HL-60/S4 (cell line): ENCODE data around the gene BECN2.
"Not testable (repeated sequence)": the region's sequence is repeated elsewhere in the genome, so short reads cannot be mapped to it uniquely, and the experiment has no call there.

Experiments
- in situ Hi-C: fragments of 300-500 bp; cut with MboI; formaldehyde crosslinking; loops from 2 replicates; pipeline ENCODE4 v1.14.3; 2022; ENCODE audit warnings: low sequenced_read_pairs

BECN2 gene

DNA sequence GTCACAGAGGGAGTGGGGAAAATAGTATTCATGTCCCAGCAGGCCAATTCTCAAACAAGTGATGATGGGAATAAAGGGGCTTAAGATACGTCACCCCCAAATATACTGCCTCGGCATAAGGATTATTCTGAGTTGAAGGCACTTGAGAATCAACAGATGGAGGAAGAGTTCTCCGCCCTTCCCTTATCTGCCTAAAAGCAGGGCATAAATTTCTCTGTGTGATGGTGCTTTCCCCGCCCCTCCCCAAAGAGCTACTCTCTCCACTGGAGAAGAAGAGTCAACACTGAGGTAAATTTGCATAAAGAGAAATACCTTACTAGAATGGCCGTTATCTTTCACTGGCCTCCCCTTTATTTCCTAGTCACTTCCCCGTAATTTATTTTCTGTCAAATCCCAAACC lies 18.7 kb downstream of the BECN2 start:
- in situ Hi-C loops: no loop called here

DNA sequence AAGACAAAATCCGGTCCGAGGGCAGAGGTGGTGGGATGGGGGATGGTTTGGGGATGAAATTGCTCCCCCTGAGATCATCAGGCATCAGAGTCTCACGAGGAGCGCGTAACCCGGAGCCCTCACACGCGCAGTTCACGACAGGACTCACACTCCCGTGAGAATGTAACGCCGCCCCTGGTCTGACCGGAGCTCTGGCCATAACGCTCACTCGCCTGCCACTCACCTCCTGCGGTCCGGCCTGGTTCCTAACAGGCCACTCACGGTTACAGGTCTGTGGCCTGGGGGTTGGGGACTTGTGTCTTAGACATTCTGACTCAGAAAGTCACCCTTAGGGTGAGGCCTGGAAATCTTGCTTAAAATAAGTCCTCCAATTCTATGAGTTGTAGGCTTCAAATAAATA lies 21.5 kb downstream of the BECN2 start:
- in situ Hi-C loops: no loop called here

DNA sequence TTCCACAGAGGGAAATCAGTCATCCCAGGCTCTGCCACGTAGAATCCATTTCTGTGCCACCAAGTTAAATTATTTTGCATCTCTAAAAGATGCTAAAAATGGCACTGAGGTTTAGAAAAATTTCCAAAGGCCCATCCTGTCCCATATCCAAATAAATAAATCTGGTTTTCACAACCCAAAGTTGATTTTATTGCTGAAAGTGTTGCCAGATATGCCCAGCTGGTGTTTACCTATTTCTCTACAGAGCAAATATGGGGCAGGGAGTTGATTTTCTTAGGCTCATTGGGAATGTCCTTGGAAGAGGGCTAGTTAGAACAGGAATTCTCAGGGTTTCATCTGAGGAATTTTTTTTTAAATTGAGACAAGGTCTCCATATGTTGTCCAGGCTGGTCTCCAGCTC lies 22.4 kb downstream of the BECN2 start:
- in situ Hi-C loops: no loop called here

DNA sequence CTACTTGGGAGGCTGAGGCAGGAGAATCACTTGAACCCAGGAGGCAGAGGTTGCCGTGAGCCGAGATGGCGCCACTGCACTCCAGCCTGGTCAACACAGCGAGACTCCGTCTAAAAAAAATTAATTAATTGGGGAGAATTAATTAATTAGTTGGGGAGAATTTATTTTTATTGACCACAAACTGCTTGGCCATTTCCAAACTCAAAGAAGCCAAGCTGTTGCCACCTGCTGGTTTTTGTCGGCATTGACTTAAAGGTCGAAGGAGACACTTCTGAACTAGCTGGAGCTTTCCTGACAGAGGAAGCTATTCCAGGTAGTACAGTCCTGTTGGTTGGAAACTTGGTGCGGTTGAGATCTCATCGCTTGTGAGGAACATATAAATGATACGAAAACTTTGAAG lies 28.2 kb downstream of the BECN2 start:
- in situ Hi-C loops: no loop called here

DNA sequence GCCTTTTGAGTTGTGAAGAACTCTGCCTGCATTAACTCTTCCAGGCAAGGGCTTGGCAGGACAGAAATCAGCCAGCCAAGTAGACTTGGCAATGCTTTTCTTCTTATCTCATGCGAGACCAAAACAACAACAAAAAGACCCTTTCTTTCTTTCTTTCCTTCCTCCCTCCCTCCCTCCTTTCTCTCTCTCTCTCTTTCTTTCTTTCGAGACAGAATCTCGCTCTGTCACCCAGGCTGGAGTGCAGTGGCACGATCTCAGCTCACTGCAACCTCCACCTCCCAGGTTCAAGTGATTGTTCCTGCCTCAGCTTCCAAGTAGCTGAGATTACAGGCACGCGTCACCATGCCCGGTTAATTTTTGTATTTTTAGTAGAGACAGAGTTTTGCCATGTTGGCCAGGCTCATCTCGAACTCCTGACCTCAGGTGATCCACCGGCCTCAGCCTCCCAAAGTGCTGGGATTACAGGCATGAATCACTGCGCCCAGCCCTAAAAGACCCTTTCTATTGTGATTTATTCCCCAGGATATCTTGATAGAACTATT lies 30.9 kb downstream of the BECN2 start:
- in situ Hi-C loops: not testable (repeated sequence)

DNA sequence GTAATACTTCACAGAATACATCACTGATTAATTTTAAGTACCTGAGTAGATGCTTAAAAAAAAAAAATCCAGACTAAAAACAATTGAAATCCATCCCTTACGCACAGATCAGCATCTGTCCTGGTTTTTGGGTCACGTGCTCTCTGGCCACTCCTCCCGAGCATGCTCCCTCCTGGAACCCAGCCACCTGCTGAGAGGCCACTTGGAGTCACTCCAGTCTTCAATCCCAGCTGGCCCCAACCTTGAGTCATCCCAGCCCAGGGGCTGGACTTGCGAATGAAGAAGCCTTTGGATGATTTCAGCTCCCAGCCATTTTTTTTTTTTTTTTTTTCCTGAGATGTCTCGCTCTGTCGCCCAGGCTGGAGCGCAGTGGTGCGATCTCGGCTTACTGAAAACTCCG lies 32.5 kb downstream of the BECN2 start:
- in situ Hi-C loops: no loop called here

DNA sequence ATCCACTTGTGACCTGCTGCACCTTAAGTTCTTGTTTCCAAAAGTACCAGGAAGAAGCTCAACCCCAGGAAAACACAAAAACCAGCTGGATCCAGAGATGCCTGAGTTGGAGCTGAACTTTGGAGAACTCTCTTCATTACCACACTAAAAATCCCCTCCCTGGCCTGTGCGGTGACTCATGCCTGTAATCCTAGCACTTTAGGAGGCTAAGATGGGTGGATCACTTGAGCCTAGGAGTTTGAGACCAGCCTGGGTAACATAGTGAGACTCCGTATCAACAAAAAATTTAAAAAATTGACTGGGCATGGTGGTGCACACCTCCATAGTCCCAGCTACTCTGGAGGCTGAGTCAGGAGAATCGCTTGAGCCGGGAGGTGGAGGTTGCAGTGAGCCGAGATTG lies 35.2 kb downstream of the BECN2 start:
- in situ Hi-C loops: no loop called here

DNA sequence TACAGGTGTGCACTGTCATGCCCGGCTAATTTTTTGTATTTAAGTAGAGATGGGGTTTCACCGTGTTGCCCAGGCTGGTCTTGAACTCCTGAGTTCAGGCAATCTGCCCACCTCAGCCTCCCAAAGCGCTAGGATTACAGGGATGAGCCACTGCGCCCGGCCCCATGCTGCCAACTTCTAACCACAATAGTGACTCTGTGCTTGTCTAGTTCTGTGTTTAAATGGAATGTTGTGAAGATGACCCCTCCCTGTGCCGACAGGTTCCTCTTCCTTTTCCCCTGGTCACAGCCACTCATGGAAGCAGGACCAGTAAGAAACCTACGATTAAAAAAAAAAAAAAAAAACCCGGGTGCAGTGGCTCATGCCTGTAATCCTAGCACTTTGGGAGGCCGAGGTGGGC lies 36.6 kb downstream of the BECN2 start:
- in situ Hi-C loops: no loop called here

DNA sequence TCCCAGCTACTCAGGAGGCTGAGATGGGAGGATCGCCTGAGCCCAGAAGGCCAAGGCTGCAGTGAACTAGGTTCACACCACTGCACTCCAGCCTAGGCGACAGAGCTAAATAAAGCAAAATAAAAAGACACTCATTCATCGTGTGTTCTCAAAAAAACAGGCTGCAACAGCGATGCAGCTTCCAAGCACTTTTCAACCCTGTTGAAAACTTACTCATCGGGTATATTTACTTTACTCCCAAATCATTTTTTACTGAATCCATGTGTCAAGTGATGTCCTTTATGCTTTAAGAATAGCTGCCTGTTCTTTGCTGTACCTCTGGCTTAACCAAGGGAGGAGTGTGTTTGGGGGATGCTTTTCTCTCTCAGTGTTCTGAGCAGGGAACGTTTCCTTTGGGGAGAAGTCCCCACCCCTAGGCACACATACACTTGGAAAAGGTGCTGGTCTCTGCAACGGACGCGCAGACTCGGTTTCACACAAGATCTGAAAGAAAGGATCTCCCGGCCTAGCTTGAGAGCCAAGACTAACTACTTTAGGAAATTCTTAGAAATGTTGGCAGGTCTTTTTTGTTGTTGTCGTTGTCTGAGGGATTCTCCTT lies 39.9 kb downstream of the BECN2 start:
- in situ Hi-C loops: no loop called here

DNA sequence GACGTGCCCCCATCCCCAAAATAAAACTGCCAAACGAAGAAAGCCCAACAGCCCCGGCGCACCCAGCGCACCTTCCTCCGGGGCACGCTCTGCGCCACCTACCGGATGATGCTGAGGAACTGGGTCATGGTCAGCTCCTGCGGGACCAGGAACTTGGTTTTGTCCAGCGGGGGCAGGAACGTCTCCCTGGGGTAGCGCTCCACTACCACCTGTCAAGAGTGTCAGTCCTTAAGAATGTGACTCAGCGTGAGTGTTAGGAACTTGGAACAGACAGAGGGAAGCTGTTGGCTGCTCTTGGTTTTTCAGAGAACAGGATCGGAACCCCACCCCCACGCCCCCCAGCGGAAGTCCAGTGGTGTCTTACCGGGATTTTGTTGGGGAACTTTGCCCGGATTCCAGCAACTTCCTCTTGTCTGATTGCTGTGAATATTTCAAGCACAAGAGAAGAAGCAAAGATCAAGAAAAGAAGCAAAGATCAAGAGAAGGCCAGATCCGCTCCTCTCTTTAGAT lies 40.9 kb downstream of the BECN2 start:
- in situ Hi-C loops: no loop called here

DNA sequence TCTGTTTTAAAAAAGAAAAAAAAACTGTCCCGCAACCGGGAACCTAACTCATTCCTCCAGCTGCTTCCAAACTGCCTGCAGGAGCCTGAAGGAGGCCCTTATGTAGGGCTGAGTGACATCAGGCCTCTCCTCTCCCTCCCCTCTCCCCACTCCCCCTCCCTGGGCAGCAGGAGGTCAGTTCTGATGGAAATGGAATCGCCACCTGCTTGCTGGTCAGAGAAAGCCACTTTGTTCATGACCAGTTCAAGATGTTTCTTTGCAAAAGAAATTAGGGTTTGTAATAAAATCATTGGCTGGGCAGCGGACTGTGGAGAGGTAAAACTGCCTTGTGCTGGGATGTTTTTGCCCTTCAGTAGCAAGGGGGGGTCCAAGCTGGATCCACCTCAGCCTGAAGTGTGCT lies 41.5 kb downstream of the BECN2 start, which contains the start of gene MAP1LC3C:
MAP1LC3C (minus strand) TSS at position 73 of the 400 bp plus-strand sequence. CDS start 90 bp downstream, outside the sequence.
- in situ Hi-C loops: no loop called here

DNA sequence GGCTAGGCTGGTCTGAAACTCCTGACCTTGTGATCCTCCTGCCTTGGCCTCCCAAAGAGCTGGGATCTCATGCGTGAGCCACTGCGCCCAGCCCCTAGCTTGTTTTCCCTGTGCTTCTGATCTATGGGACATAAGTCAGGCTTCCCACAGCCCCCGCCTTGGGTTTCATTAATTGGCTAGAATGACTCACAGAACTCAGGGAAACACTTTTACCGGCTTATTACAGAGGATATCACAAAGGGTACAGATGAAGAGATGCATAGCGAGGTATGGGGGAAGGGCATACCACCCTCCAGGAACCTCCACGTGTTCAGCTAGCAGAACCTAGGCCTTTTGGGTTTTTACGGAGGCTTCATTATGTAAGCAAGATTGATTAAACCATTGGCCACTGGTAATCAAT lies 42.9 kb downstream of the BECN2 start:
- in situ Hi-C loops: loop anchor here (25.0 kb wide), 1 partner anchor 388 kb away; no protein-coding TSS in a partner anchor

DNA sequence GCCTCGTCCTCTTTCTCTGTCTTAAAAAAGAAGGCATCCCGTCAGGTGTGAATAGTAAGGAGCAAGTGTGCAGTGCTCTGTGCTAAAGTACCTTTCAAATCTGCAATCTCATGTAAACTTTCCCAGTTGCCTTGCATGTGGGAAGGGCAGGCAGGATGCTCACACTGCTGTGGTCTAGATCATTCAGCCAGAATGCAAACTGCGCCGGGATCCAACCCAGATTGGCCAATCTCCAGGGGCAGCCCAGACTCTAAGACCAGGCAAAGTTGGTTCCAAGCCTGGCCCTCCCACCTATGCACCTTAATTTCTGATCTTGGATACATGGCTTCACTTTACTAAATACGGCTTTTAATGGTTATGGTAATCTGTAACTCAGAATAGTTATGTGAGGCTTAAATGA lies 44.5 kb downstream of the BECN2 start:
- in situ Hi-C loops: loop anchor here (25.0 kb wide), 1 partner anchor 390 kb away; no protein-coding TSS in a partner anchor

DNA sequence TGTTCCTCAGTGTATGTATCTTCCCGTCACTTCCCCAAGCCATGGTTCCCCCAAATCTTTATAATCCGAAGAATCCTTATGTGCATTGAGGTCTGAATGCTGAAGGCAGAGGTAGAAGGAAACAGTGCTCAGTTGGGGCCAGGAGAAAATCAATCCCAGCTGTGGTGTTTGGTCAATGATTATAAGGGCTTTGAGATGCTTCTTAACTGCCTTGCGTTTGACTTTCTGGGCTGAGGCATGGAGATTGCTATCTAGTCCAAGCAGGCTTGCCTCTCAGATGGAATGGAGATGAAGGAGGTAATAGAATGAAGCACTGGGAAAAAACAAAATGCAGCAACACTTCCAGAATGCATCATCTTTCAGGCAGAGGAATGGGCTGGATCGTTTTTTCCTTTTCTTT lies 44.9 kb downstream of the BECN2 start:
- in situ Hi-C loops: loop anchor here (25.0 kb wide), 1 partner anchor 390 kb away; no protein-coding TSS in a partner anchor

DNA sequence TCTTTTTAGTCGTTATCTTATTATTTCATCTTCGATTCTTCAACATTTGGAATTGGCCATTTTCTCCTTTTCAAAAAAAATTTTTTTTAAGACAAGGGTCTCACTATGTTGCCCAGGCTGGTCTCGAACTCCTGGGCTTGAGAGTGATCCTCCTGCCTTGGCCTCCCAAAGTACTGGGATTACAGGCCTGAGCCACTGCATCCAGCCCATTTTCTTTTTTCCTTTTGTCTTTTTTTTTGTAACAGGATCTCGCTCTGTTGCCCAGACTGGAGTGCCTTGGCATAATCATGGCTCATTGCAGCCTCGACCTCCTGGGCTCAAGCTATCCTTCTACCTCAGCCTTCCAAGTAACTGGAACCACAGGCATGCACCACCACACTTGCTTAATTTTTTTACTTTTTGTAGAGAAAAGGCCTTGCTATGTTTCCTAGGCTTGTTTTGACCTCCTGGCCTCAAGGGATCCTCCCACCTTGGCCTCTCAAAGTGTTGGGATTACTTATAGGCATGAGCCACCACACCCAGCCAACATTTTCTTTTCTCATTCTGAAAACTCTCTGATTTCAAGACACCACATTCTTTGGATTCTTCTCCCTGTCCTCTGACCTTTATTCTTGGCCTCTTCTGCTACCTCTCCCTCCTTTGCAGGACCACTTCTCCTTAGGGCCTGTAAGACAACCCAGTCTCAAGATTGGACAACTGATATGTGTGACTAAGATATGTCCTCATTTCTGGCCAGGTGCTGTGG lies 47.4 kb downstream of the BECN2 start:
- in situ Hi-C loops: loop anchor here (25.0 kb wide), 1 partner anchor 393 kb away; no protein-coding TSS in a partner anchor

DNA sequence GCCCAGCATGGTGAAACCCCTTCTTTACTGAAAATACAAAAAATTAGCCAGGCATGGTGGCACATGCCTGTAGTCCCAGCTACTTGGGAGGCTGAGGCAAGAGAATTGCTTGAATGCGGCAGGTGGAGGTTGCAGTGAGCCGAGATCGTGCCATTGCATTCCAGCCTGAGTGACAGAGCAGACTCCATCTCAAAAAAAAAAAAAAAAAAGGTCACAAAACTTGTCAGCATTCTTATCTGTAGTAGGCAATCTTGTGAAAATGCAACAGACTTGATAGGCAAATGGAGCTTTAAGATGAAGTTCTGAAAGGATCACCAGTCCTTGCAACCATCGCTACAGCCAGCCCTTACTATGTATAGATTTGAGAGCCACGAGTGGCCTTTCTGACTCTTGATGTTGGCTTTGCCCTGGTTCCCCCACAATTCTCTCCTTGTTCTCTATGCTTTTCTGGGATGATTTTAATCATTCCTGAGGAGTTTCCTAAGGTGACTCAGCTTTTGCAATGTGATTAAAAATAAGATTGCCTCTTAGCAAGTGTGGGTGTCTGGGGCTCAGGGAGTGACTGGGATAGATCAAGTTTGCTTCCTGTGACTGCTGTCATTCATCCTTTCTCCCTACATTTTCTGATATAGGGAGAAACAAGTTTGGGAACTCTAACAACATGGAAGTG lies 48.4 kb downstream of the BECN2 start:
- in situ Hi-C loops: loop anchor here (25.0 kb wide), 1 partner anchor 394 kb away; no protein-coding TSS in a partner anchor

DNA sequence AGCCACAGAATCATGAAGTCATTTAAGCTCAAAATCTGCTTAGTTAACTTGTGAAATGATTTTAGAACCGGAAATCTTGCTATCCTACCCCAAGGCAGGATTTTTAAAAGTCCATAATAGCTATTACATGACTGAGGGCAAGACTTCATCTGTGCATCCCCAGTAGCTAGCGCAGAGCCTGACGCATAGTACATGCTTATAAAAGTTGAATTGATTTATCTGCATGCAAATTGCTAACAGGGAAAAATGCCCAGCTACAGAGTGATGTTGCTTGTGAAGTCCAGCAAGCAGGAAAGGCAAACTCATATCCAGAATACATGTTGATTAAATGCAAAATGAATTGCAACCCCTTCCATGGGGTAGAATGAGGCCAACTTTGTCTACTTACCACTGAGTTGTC lies 49.4 kb downstream of the BECN2 start:
- in situ Hi-C loops: loop anchor here (25.0 kb wide), 1 partner anchor 395 kb away; no protein-coding TSS in a partner anchor
